HG03342 (cell line): ENCODE data around the gene CHRNA7.

Experiments used
- ATAC-seq: cut with Tn5 transposase; IDR thresholded peaks from one replicate; pipeline ENCODE4 v1.9.1; 2021; ENCODE audit warnings: mild to moderate bottlenecking, moderate library complexity; ENCODE audit not compliant: unreplicated experiment

The CHRNA7 gene

GRCh38 chr15:32067115-32067514 is 36.8 kb downstream of the CHRNA7 start:
- no peak for ATAC-seq

GRCh38 chr15:32089851-32090359 is 59.6 kb downstream of the CHRNA7 start:
- ATAC-seq = no peak

DNA sequence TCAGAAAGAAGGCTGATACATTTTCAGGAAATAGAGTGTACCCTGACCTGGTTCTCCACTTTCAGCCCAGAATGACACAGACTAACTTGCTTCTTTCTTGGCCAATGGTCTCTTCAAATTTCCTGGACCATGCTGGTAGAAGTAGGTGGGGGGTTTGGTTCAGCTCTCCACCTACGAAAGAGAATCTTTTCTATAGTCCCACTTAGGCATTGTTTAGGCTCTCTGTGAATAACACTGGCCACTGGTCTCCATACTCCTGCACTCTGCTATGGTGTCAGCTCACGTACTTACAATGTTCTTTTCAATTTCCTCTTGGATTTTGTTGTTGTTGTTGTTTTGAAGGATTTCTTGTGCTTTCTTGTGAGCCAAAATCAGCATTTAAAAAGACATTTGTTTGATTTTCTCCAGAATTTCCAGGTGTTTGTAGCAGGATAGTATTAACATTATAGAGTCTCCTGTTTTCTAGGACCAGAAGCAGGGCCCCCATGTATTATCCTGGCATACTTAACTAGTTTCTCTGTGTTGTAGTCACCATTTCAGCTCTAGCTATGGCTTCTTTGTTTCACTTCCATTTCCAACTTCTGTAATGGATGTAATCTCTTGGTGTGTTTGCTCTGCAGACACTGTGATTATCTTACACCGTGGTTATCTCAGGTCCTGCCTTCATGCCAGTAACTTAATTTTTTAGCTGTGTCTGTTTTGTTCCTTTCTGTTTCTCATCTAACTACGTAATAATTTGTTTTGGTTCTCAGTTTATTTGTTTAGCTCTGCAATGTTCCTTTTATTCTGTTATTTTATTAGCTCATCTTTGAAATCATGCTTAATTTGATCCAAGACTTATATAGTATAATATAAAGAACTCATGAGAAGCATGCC is 61.4 kb downstream of the CHRNA7 start:
- ATAC-seq = no peak

DNA sequence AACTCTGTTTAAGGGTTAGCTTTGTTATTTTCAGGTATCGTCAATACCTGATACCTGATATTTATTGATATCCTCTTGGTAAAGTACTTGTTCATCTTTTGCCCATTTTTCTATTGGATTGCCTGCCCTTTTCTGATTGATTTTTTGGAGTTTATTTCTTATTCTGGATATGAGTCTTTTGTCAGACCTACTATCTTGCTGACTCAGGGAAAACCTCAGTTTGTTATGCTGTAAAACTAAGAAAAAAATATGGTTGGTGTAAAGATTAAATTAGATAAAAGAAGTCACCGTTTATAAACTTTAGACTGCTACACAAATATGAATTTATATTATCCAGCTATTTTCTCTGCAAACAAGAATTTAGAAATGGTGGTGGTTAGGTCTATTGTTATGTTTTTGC is 65.9 kb downstream of the CHRNA7 start:
- ATAC-seq = no peak

GRCh38 chr15:32096916-32097617 is 66.8 kb downstream of the CHRNA7 start:
- ATAC-seq = no peak

DNA sequence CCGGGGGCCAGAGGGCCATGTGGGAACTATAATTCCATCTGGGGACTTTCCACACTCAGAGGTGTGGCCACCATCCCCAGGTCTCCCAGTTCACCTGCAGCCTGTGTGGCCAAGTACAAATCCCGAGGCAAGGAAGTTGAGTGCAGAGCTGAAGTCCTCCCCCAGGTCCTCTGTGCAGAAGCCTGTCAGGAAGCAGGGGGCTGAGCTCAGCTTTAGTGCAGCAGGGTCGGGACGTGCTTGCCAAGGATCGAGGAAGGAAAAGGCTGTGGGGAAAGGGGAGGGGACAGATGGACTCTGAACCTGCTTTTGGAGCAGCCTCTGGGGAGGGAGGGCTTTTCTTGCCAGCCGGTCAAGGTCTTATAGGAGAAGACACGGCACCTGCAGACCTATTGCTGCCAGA is 67.7 kb downstream of the CHRNA7 start:
- ATAC-seq = no peak

DNA sequence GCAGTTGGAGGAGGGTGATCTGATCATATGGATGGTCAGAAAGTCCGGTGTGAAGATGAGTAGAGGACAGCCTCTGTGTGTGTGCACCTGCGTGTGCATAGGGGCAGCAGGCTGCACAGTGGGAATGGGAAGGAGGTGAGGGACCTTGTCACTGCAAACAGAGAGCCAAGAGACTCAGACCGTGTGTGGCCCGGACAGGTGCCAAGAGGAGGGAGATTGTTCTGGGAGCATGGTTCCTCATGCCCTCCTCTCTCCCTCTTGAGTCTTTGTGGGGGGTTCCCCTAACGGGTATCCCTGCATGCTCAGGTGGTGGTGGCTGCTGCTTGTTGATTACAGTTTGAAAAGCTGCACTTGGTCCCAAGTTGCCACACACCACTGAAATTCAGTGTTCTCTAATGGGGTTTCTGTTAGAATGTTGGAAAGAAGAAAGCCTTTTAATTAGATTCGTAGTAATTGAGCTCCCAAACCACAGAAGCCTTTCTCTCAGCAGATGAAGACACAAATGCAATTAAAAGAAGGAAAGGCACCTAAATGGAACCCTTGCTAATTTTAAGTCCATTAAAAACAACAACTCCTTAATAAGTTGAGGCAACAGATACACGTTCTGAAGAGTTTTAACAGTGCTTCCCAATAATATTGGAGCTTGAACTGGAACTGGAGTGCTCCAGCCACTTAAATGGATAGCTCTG is 68.9 kb downstream of the CHRNA7 start:
- no peak for ATAC-seq

- ATAC-seq = no peak
Observed at GRCh38 chr15:32099956-32100684, 69.8 kb downstream of the CHRNA7 start.

DNA sequence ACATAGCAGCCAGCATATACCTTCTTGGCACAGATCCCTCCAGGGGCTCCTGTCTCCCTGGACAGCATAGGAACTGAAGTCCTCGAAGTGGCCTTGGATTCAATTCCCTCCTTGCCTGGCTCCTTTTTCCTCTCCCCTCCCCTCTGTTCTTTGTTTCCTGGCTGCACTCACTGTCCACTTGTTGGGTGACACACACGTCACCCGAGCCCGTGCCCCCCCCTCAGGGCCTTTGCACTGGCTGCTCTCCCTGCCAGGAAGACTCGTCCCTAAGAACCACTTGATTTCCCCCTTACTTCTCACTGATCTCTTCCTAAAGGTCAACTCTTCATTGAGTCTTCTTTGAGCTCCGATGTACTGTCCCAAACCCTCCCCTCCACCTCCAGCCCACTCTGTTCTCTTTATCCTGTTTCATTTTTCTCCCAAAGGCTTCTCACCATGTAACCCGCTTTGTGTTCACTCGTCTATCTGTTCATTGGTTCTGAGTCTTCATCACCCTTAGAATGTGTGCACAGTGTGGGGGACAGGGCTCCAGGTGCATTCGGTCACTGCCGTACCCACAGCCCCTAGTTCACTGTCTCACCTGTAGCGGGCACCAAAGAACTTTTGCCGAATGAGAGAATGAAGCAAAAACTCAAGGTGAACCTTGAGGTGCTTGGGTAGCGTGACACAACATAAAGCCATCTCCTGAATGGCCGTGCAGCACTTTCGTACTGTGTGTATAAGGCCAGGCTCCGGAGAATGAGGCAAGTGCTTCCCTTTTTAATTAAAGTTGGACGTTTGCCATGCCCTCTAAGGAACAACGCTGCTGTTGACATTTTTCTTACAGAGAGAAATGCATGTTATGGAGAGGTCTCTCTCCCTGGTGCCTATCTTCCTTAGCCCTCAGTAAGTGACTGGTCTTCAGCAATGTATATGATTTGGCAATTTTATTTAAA is 74.0 kb downstream of the CHRNA7 start:
- no peak for ATAC-seq

GRCh38 chr15:32105258-32106241 is 75.2 kb downstream of the CHRNA7 start:
- ATAC-seq = no peak

GRCh38 chr15:32106401-32107381 is 76.4 kb downstream of the CHRNA7 start:
- ATAC-seq = no peak

- no peak for ATAC-seq
Observed at GRCh38 chr15:32107477-32108080, 77.3 kb downstream of the CHRNA7 start.

DNA sequence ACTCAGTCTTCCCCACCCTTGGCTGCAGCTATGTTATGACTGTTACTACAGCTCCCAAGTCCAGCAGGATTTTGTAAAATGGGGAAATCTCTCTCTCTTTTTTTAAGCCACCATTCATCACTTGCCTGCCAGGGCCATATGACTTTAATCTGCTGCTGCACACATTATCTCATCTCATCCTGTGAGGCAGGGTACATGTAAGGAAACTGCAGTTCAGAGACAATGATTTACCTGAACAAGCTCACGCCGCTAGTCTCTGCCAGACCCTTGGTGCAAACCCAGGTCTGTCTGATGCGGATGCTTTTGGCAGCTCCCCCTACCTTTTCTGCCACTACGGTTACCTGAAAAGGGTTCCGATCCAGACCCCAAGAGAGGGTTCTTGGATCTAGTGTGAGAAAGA is 78.3 kb downstream of the CHRNA7 start:
- ATAC-seq = no peak

DNA sequence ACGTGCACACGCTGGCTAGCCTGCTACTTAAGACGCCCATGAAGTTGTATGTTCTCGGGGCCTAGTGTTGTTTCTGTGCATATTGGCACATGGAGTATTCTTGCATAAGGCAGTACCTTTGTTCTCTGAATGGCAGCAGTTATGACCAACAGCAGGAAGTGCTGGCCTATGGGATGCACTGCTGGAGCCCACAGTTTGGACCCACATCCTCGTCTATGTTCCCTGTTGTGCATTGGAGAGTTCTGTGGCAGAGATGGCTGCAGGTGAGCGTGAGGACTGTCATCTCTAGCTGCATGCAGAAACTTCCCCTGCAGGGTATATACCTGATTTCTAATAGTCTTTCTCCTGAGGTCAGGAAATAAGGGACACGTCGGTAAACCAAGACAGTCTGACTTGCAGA is 81.8 kb downstream of the CHRNA7 start:
- ATAC-seq = no peak

- ATAC-seq = no peak
Observed at GRCh38 chr15:32113224-32113623, 82.9 kb downstream of the CHRNA7 start.

DNA sequence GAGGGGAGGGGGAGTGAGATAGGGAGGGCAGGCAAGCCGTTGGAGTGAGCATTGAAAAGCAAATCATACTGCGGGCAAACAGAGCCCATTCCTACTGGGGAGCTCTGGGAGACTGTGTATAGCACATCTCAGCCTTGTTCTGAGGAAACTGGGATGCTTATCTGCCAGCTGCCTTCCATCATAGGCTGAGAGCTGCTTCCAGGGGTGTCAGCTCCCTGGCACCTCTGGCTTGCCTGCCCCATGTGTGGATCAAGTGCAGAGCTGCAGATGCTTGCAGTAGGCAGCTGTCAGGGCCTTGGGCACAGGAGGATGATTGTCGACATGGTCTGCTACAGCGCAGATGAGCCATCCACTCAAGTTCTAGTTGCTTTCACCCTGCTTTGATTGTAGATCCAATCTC is 86.8 kb downstream of the CHRNA7 start:
- no peak for ATAC-seq

DNA sequence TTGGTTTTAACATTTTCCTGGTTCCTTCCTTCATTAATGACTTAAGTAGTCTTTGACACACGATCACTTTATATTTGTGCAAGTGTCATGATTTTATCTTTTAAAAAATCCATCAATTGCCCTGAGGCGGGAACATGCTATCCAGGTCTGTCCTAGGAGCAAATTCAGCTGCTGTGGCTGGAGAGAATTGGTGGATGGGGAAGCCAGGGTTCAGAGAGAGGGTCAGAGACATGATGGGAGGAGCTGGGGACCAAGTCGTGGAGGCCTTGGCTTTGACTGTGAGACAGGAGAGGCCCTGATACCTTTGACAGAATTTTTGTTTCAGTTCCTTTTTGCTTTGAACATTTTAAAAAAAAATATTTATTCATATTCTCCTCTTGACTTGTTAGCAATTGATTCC is 89.0 kb downstream of the CHRNA7 start:
- ATAC-seq = no peak
